ENCODE measurements around the gene ROS1. TPM values are rescaled to one million over a fixed set of nuclear protein-coding genes. Genes with fewer than 3 reads are reported as not detected.

Gene ROS1
- total and polyA plus RNA-seq, 10 donors = 0.12 TPM; not detected in 9

DNA sequence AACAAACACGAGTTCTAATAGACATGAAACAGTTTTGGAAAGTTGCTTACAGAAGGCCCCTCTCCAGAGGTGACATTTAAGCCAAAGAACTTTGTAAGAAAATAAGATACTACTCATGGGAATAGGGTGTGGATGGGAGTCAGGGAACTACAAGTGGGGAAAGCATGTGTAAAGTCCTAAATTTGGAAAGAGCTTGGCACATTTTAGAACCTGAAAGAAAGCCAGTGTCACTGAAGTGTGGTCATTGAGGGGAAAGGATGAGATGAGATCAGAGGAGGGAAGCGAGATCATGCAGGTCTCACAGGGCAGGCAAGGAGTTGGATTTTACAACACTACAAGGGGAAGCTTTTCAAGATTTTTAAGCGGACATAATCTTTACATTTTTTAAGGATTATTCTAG, 122.4 kb downstream of the ROS1 start:
- Histone ChIP-seq H3K27ac (no peak overlapping the region), H3K9me3 (no peaks in the 10 kb centered on the region), H3K4me3 (no peak overlapping the region), H3K27me3 (replicated peaks in 1 of 7) (no peaks in the 10 kb centered on the region), H3K4me1 (no peaks in the 10 kb centered on the region), H3K36me3 (no peaks in the 10 kb centered on the region)
- no peak for DNase-seq
- WGBS, 5 donors = 64 to 81% (median 73%) methylated on average over 2 to 3 of the region's 3 CpGs
- intact Hi-C loops (cut with DNase I; ENCODE audit: low total_unique reads) = no loop called here
- TF ChIP-seq POLR2AphosphoS5 (IDR thresholded peaks at IDR 0.05) (no peak), POLR2A (IDR thresholded peaks at IDR 0.05) (no peak)
- TF ChIP-seq, protein P1, sequence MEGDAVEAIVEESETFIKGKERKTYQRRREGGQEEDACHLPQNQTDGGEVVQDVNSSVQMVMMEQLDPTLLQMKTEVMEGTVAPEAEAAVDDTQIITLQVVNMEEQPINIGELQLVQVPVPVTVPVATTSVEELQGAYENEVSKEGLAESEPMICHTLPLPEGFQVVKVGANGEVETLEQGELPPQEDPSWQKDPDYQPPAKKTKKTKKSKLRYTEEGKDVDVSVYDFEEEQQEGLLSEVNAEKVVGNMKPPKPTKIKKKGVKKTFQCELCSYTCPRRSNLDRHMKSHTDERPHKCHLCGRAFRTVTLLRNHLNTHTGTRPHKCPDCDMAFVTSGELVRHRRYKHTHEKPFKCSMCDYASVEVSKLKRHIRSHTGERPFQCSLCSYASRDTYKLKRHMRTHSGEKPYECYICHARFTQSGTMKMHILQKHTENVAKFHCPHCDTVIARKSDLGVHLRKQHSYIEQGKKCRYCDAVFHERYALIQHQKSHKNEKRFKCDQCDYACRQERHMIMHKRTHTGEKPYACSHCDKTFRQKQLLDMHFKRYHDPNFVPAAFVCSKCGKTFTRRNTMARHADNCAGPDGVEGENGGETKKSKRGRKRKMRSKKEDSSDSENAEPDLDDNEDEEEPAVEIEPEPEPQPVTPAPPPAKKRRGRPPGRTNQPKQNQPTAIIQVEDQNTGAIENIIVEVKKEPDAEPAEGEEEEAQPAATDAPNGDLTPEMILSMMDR (IDR thresholded peaks at IDR 0.05 in 8 of 11, conservative IDR thresholded peaks at IDR 0.05 in 3 of 11) = no peak

DNA sequence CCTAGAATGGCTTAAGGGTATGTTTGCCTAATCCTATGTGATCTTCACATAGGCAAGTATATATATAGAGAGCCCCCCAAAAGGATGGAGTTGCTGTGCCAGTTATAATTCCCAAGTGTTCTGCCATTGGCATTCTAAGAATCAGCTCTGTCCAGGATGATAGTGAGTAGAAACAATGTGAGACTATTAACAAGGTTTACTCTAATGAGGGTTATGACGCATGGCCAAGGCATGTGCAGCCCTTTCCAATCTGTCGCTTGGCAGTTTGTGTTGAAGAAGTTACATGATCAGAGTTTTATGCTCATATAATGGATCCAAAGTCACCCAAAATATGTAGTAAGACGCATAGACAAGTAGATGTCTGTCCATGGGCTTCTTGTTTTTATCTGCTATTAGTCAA, 126.8 kb downstream of the ROS1 start:
- TF ChIP-seq POLR2AphosphoS5 (IDR thresholded peaks at IDR 0.05) (no peak), POLR2A (IDR thresholded peaks at IDR 0.05) (no peak)
- TF ChIP-seq, protein P1 (IDR thresholded peaks at IDR 0.05 in 8 of 11, conservative IDR thresholded peaks at IDR 0.05 in 3 of 11) = no peak
- no peak for DNase-seq
- H3K4me3 ChIP-seq = no peak overlapping the region
- H3K27ac ChIP-seq = no peak overlapping the region
- WGBS, 5 donors = 88 to 95% (median 90%) methylated on average over 3 of the region's 3 CpGs
- intact Hi-C loops (cut with DNase I; ENCODE audit: low total_unique reads) = no loop called here
- H3K4me1 ChIP-seq = no peaks in the 10 kb centered on the region
- no peaks in the 10 kb centered on the region for H3K27me3 ChIP-seq (replicated peaks in 1 of 7)
- no peaks in the 10 kb centered on the region for H3K36me3 ChIP-seq
- no peaks in the 10 kb centered on the region for H3K9me3 ChIP-seq

DNA sequence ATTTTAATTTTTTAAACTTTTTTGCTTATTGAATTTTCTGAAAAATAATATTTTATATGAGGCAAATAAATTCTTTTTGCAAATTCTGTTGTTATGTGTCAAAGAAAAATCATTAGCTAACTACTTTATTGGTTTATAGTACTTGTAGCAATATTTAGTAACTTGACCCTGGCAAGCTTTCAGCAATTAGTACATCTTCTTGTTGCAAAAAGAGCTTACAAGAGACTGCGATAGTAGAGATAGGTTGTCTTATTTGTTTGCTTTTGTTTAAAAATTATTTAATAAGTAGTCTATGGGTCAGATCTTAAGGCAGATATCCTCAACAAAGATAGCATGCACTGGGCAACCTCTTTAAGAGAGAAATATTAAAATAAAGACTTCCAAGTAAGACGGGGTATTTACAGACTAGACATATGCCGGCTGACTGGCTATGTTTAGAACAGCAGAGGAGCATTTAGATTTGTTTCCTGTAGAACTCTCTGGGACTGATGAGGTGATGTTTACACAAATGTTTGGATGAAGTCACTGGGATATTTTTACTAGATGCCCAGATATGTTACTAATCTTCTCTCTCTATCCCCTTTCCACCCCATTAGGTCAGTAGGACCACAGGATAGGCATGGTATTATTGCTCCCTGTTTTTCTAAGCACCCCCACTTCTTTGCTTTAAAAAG, 135.4 kb downstream of the ROS1 start:
- H3K9me3 ChIP-seq = no peaks in the 10 kb centered on the region
- WGBS, 5 donors = 51 to 71% (median 55%) methylated on average over 3 of the region's 3 CpGs
- intact Hi-C loops (cut with DNase I; ENCODE audit: low total_unique reads) = no loop called here
- peaks cover 0 to 10% (median 0%) of the 10 kb centered on the region in 7 donors for H3K27me3 ChIP-seq (replicated peaks in 1 of 7)
- no peak overlapping the region for H3K27ac ChIP-seq
- no peaks in the 10 kb centered on the region for H3K4me1 ChIP-seq
- no peak for TF ChIP-seq POLR2A (IDR thresholded peaks at IDR 0.05)
- TF ChIP-seq, protein P1 (IDR thresholded peaks at IDR 0.05 in 8 of 11, conservative IDR thresholded peaks at IDR 0.05 in 3 of 11) = no peak
- no peak for TF ChIP-seq POLR2AphosphoS5 (IDR thresholded peaks at IDR 0.05)
- H3K4me3 ChIP-seq = no peak overlapping the region
- no peaks in the 10 kb centered on the region for H3K36me3 ChIP-seq
- DNase-seq = no peak

DNA sequence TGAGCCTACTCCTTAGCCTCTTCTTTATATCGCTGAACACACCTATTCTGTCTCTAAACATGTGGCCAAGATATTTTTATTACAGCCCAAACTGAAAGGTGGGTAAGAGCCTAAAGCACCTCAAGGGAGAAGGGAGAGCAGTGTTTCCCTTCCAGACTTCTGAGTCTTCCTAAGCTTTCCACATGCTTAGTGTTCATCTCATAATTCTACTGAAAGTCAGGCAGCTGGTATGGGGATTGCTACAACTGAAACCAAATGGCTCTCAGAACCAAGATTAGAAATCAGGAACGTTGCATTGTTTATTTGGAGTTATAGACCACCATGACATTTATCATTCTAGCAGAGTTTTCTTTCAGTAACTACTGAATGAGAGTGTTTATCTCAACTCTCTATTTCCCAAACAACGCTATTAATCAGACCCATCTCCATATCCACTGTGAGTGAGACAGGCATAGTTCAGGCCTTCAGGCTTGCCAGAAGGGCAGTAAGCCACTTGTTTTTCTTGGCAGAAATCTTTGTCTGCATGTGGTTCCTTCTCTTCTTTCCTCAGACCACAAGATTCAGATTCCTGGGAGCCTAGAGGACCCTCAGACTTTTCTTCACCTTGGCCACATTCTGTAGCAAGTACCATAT, 137.5 kb downstream of the ROS1 start:
- H3K4me1 ChIP-seq = no peaks in the 10 kb centered on the region
- H3K27ac ChIP-seq = no peak overlapping the region
- WGBS, 5 donors = 64 to 77% (median 73%) methylated on average over 3 of the region's 3 CpGs
- DNase-seq = no peak
- no peaks in the 10 kb centered on the region for H3K36me3 ChIP-seq
- intact Hi-C loops (cut with DNase I; ENCODE audit: low total_unique reads) = no loop called here
- H3K27me3 ChIP-seq (replicated peaks in 1 of 7) = peaks cover 0 to 8% (median 0%) of the 10 kb centered on the region in 7 donors
- no peaks in the 10 kb centered on the region for H3K9me3 ChIP-seq
- TF ChIP-seq POLR2A (IDR thresholded peaks at IDR 0.05) = no peak
- TF ChIP-seq, protein P1 (IDR thresholded peaks at IDR 0.05 in 8 of 11, conservative IDR thresholded peaks at IDR 0.05 in 3 of 11) = no peak
- TF ChIP-seq POLR2AphosphoS5 (IDR thresholded peaks at IDR 0.05) = no peak
- no peak overlapping the region for H3K4me3 ChIP-seq
